Measurements from ENCODE around the gene HHAT. TPM values are rescaled to one million over a fixed set of nuclear protein-coding genes. Genes with fewer than 3 reads are reported as not detected.

Gene HHAT
- polyA plus RNA-seq, 1 donor from 2014 or later: 5.3 TPM

DNA sequence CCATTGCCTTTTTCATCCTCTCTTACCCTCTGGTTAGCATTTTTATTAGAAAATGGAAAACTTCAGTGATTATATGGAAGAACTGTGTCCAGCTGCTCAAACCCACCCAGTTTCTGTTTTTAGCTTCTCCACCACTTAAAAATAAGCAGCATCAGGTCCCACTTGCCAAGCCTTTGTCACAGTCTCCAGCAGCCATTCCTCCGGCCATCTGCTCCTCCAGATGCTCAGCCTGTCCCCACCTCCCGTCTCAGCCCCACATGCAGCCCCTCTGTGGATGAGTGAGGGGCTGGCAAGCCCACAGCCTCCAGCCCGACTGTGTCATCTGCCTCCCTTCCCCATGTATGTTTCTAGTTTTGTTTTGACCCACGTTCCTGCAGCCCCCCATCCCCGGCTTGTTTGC, 289.7 kb downstream of the HHAT start:
- H3K9me2 ChIP-seq (ENCODE audit: insufficient read depth, low read length): no peaks in the 10 kb centered on the region
- no peaks in the 10 kb centered on the region for H3K9me3 ChIP-seq (ENCODE audit: low read length)
- no peaks in the 10 kb centered on the region for H3K36me3 ChIP-seq (ENCODE audit: insufficient read depth, low read length)
- TF ChIP-seq, protein P1, sequence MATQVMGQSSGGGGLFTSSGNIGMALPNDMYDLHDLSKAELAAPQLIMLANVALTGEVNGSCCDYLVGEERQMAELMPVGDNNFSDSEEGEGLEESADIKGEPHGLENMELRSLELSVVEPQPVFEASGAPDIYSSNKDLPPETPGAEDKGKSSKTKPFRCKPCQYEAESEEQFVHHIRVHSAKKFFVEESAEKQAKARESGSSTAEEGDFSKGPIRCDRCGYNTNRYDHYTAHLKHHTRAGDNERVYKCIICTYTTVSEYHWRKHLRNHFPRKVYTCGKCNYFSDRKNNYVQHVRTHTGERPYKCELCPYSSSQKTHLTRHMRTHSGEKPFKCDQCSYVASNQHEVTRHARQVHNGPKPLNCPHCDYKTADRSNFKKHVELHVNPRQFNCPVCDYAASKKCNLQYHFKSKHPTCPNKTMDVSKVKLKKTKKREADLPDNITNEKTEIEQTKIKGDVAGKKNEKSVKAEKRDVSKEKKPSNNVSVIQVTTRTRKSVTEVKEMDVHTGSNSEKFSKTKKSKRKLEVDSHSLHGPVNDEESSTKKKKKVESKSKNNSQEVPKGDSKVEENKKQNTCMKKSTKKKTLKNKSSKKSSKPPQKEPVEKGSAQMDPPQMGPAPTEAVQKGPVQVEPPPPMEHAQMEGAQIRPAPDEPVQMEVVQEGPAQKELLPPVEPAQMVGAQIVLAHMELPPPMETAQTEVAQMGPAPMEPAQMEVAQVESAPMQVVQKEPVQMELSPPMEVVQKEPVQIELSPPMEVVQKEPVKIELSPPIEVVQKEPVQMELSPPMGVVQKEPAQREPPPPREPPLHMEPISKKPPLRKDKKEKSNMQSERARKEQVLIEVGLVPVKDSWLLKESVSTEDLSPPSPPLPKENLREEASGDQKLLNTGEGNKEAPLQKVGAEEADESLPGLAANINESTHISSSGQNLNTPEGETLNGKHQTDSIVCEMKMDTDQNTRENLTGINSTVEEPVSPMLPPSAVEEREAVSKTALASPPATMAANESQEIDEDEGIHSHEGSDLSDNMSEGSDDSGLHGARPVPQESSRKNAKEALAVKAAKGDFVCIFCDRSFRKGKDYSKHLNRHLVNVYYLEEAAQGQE (IDR thresholded peaks at IDR 0.05; ENCODE audit: borderline replicate concordance): no peak
- TF ChIP-seq EP300 (conservative IDR thresholded peaks at IDR 0.05; ENCODE audit: poor library complexity, severe bottlenecking) (no peak), SMC3 (conservative IDR thresholded peaks at IDR 0.05; ENCODE audit: poor library complexity) (no peak), MXI1 (conservative IDR thresholded peaks at IDR 0.05; ENCODE audit: poor library complexity, severe bottlenecking) (no peak), EZH2 (IDR thresholded peaks at IDR 0.05; ENCODE audit: borderline replicate concordance, insufficient read depth, low read length, poor library complexity, severe bottlenecking) (no peak), POLR2AphosphoS5 (IDR thresholded peaks at IDR 0.05) (no peak), RAD21 (conservative IDR thresholded peaks at IDR 0.05) (no peak), TAF1 (IDR thresholded peaks at IDR 0.05; ENCODE audit: low read depth) (no peak)
- TF ChIP-seq, protein P2, sequence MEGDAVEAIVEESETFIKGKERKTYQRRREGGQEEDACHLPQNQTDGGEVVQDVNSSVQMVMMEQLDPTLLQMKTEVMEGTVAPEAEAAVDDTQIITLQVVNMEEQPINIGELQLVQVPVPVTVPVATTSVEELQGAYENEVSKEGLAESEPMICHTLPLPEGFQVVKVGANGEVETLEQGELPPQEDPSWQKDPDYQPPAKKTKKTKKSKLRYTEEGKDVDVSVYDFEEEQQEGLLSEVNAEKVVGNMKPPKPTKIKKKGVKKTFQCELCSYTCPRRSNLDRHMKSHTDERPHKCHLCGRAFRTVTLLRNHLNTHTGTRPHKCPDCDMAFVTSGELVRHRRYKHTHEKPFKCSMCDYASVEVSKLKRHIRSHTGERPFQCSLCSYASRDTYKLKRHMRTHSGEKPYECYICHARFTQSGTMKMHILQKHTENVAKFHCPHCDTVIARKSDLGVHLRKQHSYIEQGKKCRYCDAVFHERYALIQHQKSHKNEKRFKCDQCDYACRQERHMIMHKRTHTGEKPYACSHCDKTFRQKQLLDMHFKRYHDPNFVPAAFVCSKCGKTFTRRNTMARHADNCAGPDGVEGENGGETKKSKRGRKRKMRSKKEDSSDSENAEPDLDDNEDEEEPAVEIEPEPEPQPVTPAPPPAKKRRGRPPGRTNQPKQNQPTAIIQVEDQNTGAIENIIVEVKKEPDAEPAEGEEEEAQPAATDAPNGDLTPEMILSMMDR (IDR thresholded peaks at IDR 0.05; ENCODE audit: poor library complexity, severe bottlenecking): no peak
- H3K4me3 ChIP-seq (ENCODE audit: low read length): no peak overlapping the region
- H2AFZ ChIP-seq (ENCODE audit: low read depth, low read length): no peak overlapping the region
- H3K9ac ChIP-seq (ENCODE audit: low read length): no peak overlapping the region
- H3F3A ChIP-seq (ENCODE audit: insufficient read depth, low read length, poor library complexity, severe bottlenecking): no peaks in the 10 kb centered on the region
- no peaks in the 10 kb centered on the region for H3K79me2 ChIP-seq (replicated peaks; ENCODE audit: insufficient read depth, low read length)
- no peak overlapping the region for H3K27ac ChIP-seq (ENCODE audit: low read length)
- no peak overlapping the region for H3K4me2 ChIP-seq (ENCODE audit: low read length)
- H4K20me1 ChIP-seq (ENCODE audit: insufficient read depth): no peaks in the 10 kb centered on the region
- no peaks in the 10 kb centered on the region for H3K27me3 ChIP-seq (ENCODE audit: insufficient read depth, low read depth, low read length)

DNA sequence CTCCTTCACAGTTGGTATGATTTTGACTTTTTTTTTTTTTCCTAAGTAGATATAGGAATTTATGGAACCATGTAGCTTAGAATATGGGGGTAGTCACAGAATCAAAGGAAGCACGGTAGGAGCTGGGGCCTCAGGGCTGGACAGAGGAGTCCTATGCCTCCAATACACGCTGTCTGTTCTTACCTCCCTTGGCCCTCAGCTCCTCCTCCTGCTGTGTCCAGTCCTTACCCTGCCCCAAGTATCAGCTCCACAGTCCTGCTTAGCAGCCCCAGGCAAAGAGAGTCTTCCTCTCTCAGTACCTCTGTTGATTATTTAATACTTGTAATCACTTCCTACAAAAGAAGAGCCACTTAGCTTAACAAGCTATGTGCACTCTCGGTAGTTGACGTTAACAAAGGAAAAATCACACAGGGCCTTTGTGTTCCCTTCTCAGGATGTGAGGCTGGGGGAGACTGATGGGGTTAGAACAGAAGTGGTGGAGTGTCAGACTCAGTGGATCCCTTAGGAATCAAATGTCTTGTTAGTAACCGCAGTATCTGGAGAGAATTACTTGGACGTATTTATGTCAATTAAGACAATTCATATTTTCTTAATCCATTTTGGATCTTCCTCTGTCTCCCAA, 292.3 kb downstream of the HHAT start:
- H3K9ac ChIP-seq (ENCODE audit: low read length): no peak overlapping the region
- no peaks in the 10 kb centered on the region for H3K79me2 ChIP-seq (replicated peaks; ENCODE audit: insufficient read depth, low read length)
- H4K20me1 ChIP-seq (ENCODE audit: insufficient read depth): no peaks in the 10 kb centered on the region
- H3K9me3 ChIP-seq (ENCODE audit: low read length): no peaks in the 10 kb centered on the region
- H3K27me3 ChIP-seq (ENCODE audit: insufficient read depth, low read depth, low read length): no peaks in the 10 kb centered on the region
- H3K9me2 ChIP-seq (ENCODE audit: insufficient read depth, low read length): no peaks in the 10 kb centered on the region
- no peak overlapping the region for H3K4me2 ChIP-seq (ENCODE audit: low read length)
- no peaks in the 10 kb centered on the region for H3F3A ChIP-seq (ENCODE audit: insufficient read depth, low read length, poor library complexity, severe bottlenecking)
- H2AFZ ChIP-seq (ENCODE audit: low read depth, low read length): no peak overlapping the region
- H3K36me3 ChIP-seq (ENCODE audit: insufficient read depth, low read length): no peaks in the 10 kb centered on the region
- H3K4me3 ChIP-seq (ENCODE audit: low read length): no peak overlapping the region
- TF ChIP-seq, protein P1 (IDR thresholded peaks at IDR 0.05; ENCODE audit: borderline replicate concordance): no peak
- no peak for TF ChIP-seq MXI1 (conservative IDR thresholded peaks at IDR 0.05; ENCODE audit: poor library complexity, severe bottlenecking)
- no peak overlapping the region for H3K27ac ChIP-seq (ENCODE audit: low read length)
